Mononuclear cell (primary cell): Measurements from ENCODE around the gene PTPRG. TPM values are rescaled to one million over a fixed set of nuclear protein-coding genes. Genes with fewer than 3 reads are reported as not detected.

Source experiments
- H3K27me3 ChIP-seq: 2 replicates; pipeline ENCODE4 v1.6.0; 2011; ENCODE audit warnings: low read length, control low read depth; ENCODE audit not compliant: insufficient read depth
- H3K4me1 ChIP-seq: 2 replicates; pipeline ENCODE4 v1.5.1; 2011; ENCODE audit warnings: mild to moderate bottlenecking, low read length, control low read depth; ENCODE audit not compliant: insufficient read depth
- H3K4me3 ChIP-seq: 2 replicates; pipeline ENCODE4 v1.5.1; 2011; ENCODE audit warnings: mild to moderate bottlenecking, low read length, moderate library complexity
- H3K9me3 ChIP-seq: 2 replicates; pipeline ENCODE4 v1.5.1; 2011; ENCODE audit warnings: low read depth, mild to moderate bottlenecking, control low read depth, low read length
- total RNA-seq: library from RNA; depleted of rRNA; stranded (reverse); fragments of >200 nt; gene quantifications from one replicate; pipeline ENCODE4 v1.2.3, GENCODE V29; 2012

Gene PTPRG
- 0.42 TPM for total RNA-seq

GRCh38 chr3:61561374-61562041 lies at the start of gene PTPRG:
TSS of gene PTPRG (plus strand) at chr3:61561571. CDS start at chr3:61562288, 717 bp downstream.
- Histone ChIP-seq H3K4me3 (no peak within 1 kb of the TSS), H3K4me1 (no peaks in the 10 kb centered on the region), H3K9me3 (no peaks in the 10 kb centered on the region), H3K27me3 (peaks cover 53% of the 10 kb centered on the region)

GRCh38 chr3:61518590-61518989 lies 42.8 kb upstream of the PTPRG start:
- H3K27me3 ChIP-seq, result no peaks in the 10 kb centered on the region
- no peaks in the 10 kb centered on the region for H3K4me1 ChIP-seq
- H3K4me3 ChIP-seq, result no peak overlapping the region
- H3K9me3 ChIP-seq, result no peaks in the 10 kb centered on the region

GRCh38 chr3:61520966-61521628 lies 40.3 kb upstream of the PTPRG start:
- Histone ChIP-seq H3K27me3 (no peaks in the 10 kb centered on the region), H3K4me3 (no peak overlapping the region), H3K4me1 (no peaks in the 10 kb centered on the region), H3K9me3 (no peaks in the 10 kb centered on the region)

GRCh38 chr3:61522060-61522459 lies 39.3 kb upstream of the PTPRG start:
- no peaks in the 10 kb centered on the region for H3K27me3 ChIP-seq
- H3K4me1 ChIP-seq, result no peaks in the 10 kb centered on the region
- no peaks in the 10 kb centered on the region for H3K9me3 ChIP-seq
- H3K4me3 ChIP-seq, result no peak overlapping the region

- H3K9me3 ChIP-seq, result no peaks in the 10 kb centered on the region
These were observed 38.7 kb upstream of the PTPRG start for GRCh38 chr3:61522626-61523025.

GRCh38 chr3:61524933-61525332 lies 36.4 kb upstream of the PTPRG start:
- no peaks in the 10 kb centered on the region for H3K9me3 ChIP-seq
- no peaks in the 10 kb centered on the region for H3K4me1 ChIP-seq
- H3K4me3 ChIP-seq, result no peak overlapping the region
- H3K27me3 ChIP-seq, result no peaks in the 10 kb centered on the region

More at GRCh38 chr3:61522626-61523025, 38.7 kb upstream of the PTPRG start:
- no peaks in the 10 kb centered on the region for H3K27me3 ChIP-seq
- H3K4me1 ChIP-seq, result no peaks in the 10 kb centered on the region
- no peak overlapping the region for H3K4me3 ChIP-seq

- no peak overlapping the region for H3K4me3 ChIP-seq
- no peaks in the 10 kb centered on the region for H3K9me3 ChIP-seq
- H3K4me1 ChIP-seq, result no peaks in the 10 kb centered on the region
- H3K27me3 ChIP-seq, result no peaks in the 10 kb centered on the region
These were observed 35.1 kb upstream of the PTPRG start for GRCh38 chr3:61526308-61526707.

GRCh38 chr3:61527011-61527410 lies 34.4 kb upstream of the PTPRG start:
- no peak overlapping the region for H3K4me3 ChIP-seq
- no peaks in the 10 kb centered on the region for H3K4me1 ChIP-seq
- no peaks in the 10 kb centered on the region for H3K9me3 ChIP-seq
- H3K27me3 ChIP-seq, result no peaks in the 10 kb centered on the region

- Histone ChIP-seq H3K27me3 (no peaks in the 10 kb centered on the region), H3K9me3 (no peaks in the 10 kb centered on the region), H3K4me3 (no peak overlapping the region), H3K4me1 (no peaks in the 10 kb centered on the region)
These were observed 31.0 kb upstream of the PTPRG start for GRCh38 chr3:61530355-61530754.

GRCh38 chr3:61531528-61531927 lies 29.8 kb upstream of the PTPRG start:
- H3K4me3 ChIP-seq, result no peak overlapping the region
- no peaks in the 10 kb centered on the region for H3K4me1 ChIP-seq
- no peaks in the 10 kb centered on the region for H3K9me3 ChIP-seq
- no peaks in the 10 kb centered on the region for H3K27me3 ChIP-seq

GRCh38 chr3:61532739-61533500 lies 28.5 kb upstream of the PTPRG start:
- Histone ChIP-seq H3K4me3 (no peak overlapping the region), H3K9me3 (no peaks in the 10 kb centered on the region), H3K4me1 (no peaks in the 10 kb centered on the region), H3K27me3 (no peaks in the 10 kb centered on the region)

GRCh38 chr3:61535826-61536225 lies 25.5 kb upstream of the PTPRG start:
- no peaks in the 10 kb centered on the region for H3K4me1 ChIP-seq
- no peaks in the 10 kb centered on the region for H3K9me3 ChIP-seq
- H3K27me3 ChIP-seq, result no peaks in the 10 kb centered on the region
- no peak overlapping the region for H3K4me3 ChIP-seq

GRCh38 chr3:61537366-61537765 lies 24.0 kb upstream of the PTPRG start:
- no peaks in the 10 kb centered on the region for H3K4me1 ChIP-seq
- H3K9me3 ChIP-seq, result no peaks in the 10 kb centered on the region
- H3K4me3 ChIP-seq, result no peak overlapping the region
- H3K27me3 ChIP-seq, result no peaks in the 10 kb centered on the region

GRCh38 chr3:61538486-61538885 lies 22.9 kb upstream of the PTPRG start:
- Histone ChIP-seq H3K9me3 (no peaks in the 10 kb centered on the region), H3K27me3 (no peaks in the 10 kb centered on the region), H3K4me3 (no peak overlapping the region), H3K4me1 (no peaks in the 10 kb centered on the region)

- no peaks in the 10 kb centered on the region for H3K4me1 ChIP-seq
These were observed 19.7 kb upstream of the PTPRG start for GRCh38 chr3:61541694-61542093.

More at GRCh38 chr3:61541694-61542093, 19.7 kb upstream of the PTPRG start:
- no peaks in the 10 kb centered on the region for H3K9me3 ChIP-seq
- no peak overlapping the region for H3K4me3 ChIP-seq
- no peaks in the 10 kb centered on the region for H3K27me3 ChIP-seq
